IgD-negative memory B cell (primary cell): ENCODE measurements around the gene CLN6. TPM values are rescaled to one million over a fixed set of nuclear protein-coding genes. Genes with fewer than 3 reads are reported as not detected.
"Not testable (repeated sequence)": the region's sequence is repeated elsewhere in the genome, so short reads cannot be mapped to it uniquely, and the experiment has no call there.

Experiments
- H3K27ac Mint-ChIP-seq, 3 donors: one replicate each; pipeline ENCODE4 v1.8.0; 2020 to 2022; ENCODE audit warnings: mild to moderate bottlenecking in 3 of 3, mixed read lengths in 3 of 3, moderate library complexity in 1 of 3
- H3K27me3 Mint-ChIP-seq: one replicate; pipeline ENCODE4 v1.8.0; 2021; ENCODE audit warnings: mixed read lengths
- H3K36me3 Mint-ChIP-seq: one replicate; pipeline ENCODE4 v1.8.0; 2020; ENCODE audit warnings: mild to moderate bottlenecking, mixed read lengths
- H3K4me1 Mint-ChIP-seq, 3 donors: one replicate each; pipeline ENCODE4 v1.8.0; 2020 to 2022; ENCODE audit warnings: mixed read lengths in 3 of 3, mild to moderate bottlenecking in 1 of 3
- H3K4me3 Mint-ChIP-seq, 4 donors: one replicate each; pipeline ENCODE4 v1.8.0; 2020 to 2022; ENCODE audit warnings: mild to moderate bottlenecking in 4 of 4, mixed read lengths in 4 of 4, moderate library complexity in 3 of 4
- H3K9me3 Mint-ChIP-seq, 3 donors: one replicate each; pipeline ENCODE4 v1.8.0; 2020 to 2021; ENCODE audit warnings: mixed read lengths in 3 of 3, mild to moderate bottlenecking in 1 of 3
- polyA plus RNA-seq: library from polyadenylated mRNA; unstranded; fragments of 300-500 nt; fragmentation: Illumina TruSeq; gene quantifications from one replicate; pipeline ENCODE4 v1.2.3, GENCODE V29; 2021

The CLN6 gene
- polyA plus RNA-seq, 1 donor from 2014 or later: 3.8 TPM

DNA sequence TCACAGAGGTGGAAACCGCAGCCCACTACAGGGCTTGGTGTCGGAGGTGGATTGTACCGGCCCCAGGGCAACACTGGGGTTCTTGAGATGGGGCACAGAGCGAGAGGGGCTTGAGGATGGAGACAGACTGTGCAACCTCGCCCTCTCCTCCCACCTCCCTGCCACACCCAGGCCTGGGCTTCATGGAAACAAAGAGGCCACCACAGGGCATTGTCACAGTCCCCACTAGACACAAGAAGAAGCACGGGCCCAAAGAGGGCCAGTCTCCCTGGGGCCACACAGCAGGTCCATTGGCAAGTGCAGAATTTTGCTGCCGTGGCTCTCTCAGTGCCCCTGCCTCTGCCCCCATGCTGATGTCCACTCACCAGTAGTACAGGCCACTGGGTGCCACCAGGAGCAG, 20.3 kb downstream of the CLN6 start:
- peaks cover 13 to 19% (median 16%) of the 10 kb centered on the region in 3 donors for H3K4me1 Mint-ChIP-seq
- H3K9me3 Mint-ChIP-seq: no peaks in the 10 kb centered on the region
- H3K27ac Mint-ChIP-seq: peak overlapping the region in 2 of 3 donors; percentile 63 to 99
- H3K27me3 Mint-ChIP-seq: no peaks in the 10 kb centered on the region
- peak overlapping the region in 2 of 4 donors; percentile 71 to 90 for H3K4me3 Mint-ChIP-seq
- peaks cover 2% of the 10 kb centered on the region for H3K36me3 Mint-ChIP-seq

DNA sequence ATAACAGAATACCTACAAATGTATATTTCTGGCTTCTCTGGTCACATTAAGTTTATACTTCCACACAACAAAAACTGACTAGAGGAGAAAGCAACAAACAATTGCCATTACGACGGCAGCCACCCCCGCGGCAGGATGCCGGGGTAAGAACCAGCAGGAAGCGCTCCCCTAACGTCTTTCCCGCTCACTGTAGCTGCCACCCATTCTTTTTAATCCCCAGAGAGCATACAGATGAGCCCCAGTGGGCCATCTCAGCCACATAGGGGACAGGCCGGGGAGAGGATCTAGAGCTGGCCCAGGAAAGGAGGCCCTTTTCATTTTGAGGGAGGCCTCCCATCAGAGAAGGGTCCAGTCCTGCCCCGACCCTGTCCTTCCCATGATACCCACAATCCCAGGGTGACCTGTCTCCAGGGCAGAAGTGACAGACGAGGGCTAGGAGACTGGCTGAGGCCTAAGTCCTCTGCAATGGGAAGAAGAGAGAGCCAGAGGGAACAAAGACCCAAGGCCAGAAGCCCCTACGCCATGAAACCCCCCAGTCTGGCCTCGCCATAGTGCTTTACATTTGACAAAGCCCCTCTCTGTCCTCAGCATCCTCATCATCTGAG, 20.8 kb downstream of the CLN6 start:
- no peaks in the 10 kb centered on the region for H3K27me3 Mint-ChIP-seq
- H3K27ac Mint-ChIP-seq: peak overlapping the region in 1 of 3 donors; percentile 99
- peak overlapping the region in 2 of 4 donors; percentile 82 to 90 for H3K4me3 Mint-ChIP-seq
- H3K36me3 Mint-ChIP-seq: peaks cover 2% of the 10 kb centered on the region
- H3K9me3 Mint-ChIP-seq: no peaks in the 10 kb centered on the region
- peaks cover 13 to 19% (median 16%) of the 10 kb centered on the region in 3 donors for H3K4me1 Mint-ChIP-seq

DNA sequence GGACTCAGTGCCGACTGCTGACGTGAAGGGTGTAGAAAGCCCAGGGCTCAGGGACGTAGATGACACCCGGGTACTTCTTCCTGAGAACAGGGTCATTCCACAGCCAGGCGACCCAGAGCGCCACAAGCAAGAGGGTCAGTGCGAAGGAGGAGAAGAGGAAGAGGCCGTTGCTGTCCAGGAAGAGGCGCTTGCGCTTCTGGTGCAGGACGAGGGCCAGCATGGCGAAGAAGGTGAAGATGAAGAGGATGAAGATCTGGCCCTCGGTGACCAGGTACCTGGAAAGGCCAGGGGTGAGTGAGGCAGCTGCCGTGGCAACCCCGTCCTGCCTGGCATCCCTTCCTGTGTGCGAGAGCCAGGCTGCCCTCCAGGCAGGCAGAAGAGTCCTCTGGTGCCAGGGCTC, 21.4 kb downstream of the CLN6 start:
- peaks cover 13 to 19% (median 16%) of the 10 kb centered on the region in 3 donors for H3K4me1 Mint-ChIP-seq
- no peak overlapping the region for H3K27ac Mint-ChIP-seq
- no peaks in the 10 kb centered on the region for H3K9me3 Mint-ChIP-seq
- H3K4me3 Mint-ChIP-seq: peak overlapping the region in 2 of 4 donors; percentile 50 to 90
- H3K36me3 Mint-ChIP-seq: peaks cover 2% of the 10 kb centered on the region
- H3K27me3 Mint-ChIP-seq: no peaks in the 10 kb centered on the region

DNA sequence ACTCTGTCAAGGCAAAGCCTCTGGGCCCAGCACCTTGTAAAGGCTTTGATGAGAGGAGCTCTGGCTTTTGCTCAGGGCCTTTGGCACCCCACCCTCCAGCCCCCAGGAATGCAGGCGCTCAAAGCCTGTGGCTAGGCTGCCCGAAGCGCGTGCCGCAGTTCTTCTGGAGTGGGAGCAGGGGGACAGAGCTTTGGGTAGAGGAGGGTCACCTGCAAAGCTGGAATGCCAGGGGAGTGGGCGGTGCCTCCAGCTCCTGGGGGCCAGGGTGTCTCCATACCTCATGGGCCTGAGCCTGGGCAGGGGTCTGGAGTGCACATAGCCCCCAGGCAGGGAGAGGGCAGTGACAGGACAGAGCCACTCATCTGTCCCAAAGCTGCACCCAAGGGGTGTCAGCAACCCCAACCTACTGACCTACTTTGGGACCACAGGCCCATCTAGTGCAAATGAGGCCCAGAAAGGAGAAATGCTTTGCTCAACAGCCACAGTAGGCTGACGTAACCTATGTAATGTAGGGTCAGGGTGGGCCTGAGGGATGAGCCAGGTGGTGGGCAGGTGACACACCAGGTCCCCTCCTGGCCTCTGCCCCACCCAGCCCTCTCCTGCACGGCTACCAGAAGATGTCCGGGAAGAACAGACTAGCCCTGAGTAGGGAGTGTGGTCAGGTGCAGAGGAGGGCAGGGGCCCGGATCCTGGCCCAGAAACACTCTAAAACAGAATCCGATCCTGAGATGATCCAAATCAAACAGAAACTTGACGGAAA, 22.2 kb downstream of the CLN6 start:
- peaks cover 2% of the 10 kb centered on the region for H3K36me3 Mint-ChIP-seq
- no peaks in the 10 kb centered on the region for H3K27me3 Mint-ChIP-seq
- H3K4me3 Mint-ChIP-seq: no peak overlapping the region
- H3K27ac Mint-ChIP-seq: no peak overlapping the region
- H3K9me3 Mint-ChIP-seq: no peaks in the 10 kb centered on the region
- peaks cover 13 to 19% (median 16%) of the 10 kb centered on the region in 3 donors for H3K4me1 Mint-ChIP-seq

DNA sequence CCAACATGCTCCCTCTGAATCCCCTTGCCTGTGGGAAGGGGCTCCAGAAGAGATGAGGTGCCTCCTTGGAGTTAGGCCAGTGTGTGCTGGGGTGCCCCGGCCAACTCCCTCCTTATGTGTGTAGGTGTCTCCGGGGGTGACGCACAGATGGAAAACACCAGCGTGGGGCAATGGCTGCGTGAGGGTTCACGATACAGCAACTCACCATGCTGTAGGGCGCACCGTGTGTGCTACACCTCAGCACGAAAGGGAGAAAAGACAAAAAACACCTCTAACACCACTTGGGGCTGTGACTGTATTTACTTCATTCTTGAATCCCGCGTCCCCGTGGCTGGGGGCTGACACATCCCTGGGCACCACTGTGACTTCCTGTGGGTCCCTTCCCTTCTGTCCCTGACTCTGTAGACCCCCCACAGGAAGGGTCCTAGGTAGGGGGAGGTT, 22.8 kb downstream of the CLN6 start:
- Mint-ChIP-seq H3K36me3 (peaks cover 2% of the 10 kb centered on the region), H3K27me3 (no peaks in the 10 kb centered on the region), H3K4me3 (no peak overlapping the region), H3K4me1 (peaks cover 13 to 19% (median 16%) of the 10 kb centered on the region in 3 donors), H3K9me3 (no peaks in the 10 kb centered on the region), H3K27ac (no peak overlapping the region)

DNA sequence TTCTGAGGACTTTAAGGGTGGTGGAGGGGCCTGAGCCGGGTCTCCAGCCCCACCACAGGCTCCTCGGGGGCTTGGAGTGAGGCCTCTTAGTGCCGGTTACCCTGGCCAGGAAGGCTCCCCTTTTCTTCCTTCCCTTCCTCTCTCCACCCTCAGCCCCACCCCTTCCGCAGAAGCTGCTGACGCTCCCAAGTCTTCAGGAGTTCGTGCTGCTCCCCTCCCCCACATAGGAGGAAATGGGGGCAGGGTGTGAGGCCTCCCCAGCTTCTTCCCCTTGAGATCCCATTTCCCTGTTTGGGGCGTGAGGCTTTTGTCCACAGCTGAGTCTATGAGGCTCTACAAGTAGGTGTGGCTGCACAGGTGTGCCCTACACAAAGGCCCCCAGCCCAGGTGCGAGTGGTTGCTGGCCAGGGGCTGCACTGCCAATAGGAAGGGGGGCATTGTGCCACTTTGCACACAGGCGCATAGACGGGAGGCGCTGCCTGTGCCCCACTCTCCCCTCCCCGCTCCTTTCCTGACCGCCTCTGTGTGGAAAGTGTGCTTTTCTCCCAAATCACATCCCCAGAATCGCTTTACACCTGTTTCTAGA, 23.5 kb downstream of the CLN6 start:
- H3K27me3 Mint-ChIP-seq: no peaks in the 10 kb centered on the region
- H3K36me3 Mint-ChIP-seq: peaks cover 2% of the 10 kb centered on the region
- no peaks in the 10 kb centered on the region for H3K9me3 Mint-ChIP-seq
- no peak overlapping the region for H3K4me3 Mint-ChIP-seq
- no peak overlapping the region for H3K27ac Mint-ChIP-seq
- H3K4me1 Mint-ChIP-seq: peaks cover 13 to 22% (median 16%) of the 10 kb centered on the region in 3 donors

DNA sequence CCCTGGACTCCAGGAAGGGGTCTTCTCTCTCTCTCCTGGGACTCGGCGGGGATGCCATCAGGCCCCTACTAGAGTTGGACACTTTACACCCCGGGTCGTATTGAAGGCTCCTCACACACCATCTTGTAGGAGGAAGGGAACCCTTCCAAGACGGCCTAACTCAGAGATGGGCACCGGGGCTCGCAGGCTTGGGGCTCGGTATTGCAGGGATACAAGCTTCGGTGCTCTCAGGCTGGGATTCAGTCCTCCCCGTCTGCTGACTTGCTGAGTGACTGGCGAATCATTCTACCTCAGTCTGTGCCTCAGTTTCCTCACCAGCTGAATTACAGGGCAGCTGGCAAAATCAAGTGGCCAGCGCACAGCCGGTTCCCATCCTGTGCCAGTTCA, 24.0 kb downstream of the CLN6 start:
- Mint-ChIP-seq H3K4me1 (peaks cover 13 to 22% (median 16%) of the 10 kb centered on the region in 3 donors), H3K36me3 (peaks cover 2% of the 10 kb centered on the region), H3K27ac (no peak overlapping the region), H3K9me3 (no peaks in the 10 kb centered on the region), H3K27me3 (no peaks in the 10 kb centered on the region), H3K4me3 (no peak overlapping the region)

DNA sequence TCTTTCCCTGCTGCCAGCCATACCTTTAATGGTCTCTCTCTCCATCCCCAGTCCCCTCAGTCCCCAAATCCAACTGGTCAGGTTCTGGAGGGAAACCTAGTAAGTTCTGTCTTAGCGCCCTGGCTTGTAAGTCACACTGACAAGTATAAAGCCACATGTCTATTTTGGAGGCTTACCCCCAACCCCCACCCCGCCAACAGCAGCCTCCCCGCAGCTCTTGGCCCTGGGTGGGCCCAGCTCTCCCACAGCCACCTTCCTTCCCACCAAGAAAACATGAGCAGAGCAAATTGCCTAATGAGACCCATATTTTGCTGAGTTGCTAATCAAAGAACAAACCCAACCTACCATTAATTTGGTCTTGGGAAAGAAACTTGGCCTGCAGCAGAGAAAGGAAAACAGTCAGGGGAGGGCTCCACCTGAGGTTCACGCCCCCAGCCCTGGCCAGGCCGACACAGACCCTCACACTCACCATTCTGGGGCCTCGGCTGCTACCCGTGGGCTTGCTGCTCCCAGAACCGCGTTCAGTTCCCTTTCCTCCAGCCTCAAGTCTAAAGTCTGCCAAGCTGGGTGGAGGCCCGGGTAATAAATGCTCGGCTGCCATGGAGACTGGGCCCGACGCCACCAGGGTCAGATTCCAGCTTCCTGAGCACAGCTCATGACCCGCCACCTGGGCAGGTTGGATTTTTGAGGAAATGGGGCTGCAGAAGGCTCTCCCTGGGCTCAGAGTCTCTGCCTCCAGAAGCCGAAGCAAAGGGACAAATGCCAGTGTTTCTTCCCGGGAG, 24.6 kb downstream of the CLN6 start, which contains the start of gene CALML4:
CALML4 (minus strand) TSS at position 557 of the 782 bp plus-strand sequence; CDS start at position 472, 85 bp downstream.
- H3K9me3 Mint-ChIP-seq: no peaks in the 10 kb centered on the region
- H3K4me1 Mint-ChIP-seq: peaks cover 13 to 19% (median 14%) of the 10 kb centered on the region in 3 donors
- no peak within 1 kb of the TSS for H3K4me3 Mint-ChIP-seq
- no peaks in the 10 kb centered on the region for H3K27me3 Mint-ChIP-seq
- H3K36me3 Mint-ChIP-seq: peaks cover 2% of the 10 kb centered on the region
- H3K27ac Mint-ChIP-seq: no peak within 1 kb of the TSS

DNA sequence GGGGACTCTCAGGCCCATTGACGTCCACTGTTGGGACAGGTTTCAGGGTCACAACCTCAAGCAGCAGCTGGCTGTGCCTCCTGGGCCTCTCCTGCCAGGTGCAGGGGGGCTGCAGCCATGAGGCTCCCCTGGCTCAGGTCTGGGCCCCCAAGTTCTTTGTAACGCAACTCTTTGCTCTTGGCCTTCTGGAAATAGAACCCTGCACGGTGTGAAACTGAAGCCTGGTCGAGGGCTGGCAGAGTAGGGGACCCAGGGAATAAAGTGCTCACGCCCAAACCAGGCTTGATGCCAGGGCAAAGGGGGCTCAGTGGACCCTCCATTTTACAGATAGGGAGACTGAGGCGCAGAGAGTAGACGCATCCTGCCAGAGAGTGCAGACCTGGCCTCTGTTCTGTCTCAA, 25.2 kb downstream of the CLN6 start:
- no peak overlapping the region for H3K4me3 Mint-ChIP-seq
- H3K4me1 Mint-ChIP-seq: peaks cover 8 to 13% (median 8%) of the 10 kb centered on the region in 3 donors
- H3K9me3 Mint-ChIP-seq: no peaks in the 10 kb centered on the region
- no peaks in the 10 kb centered on the region for H3K27me3 Mint-ChIP-seq
- H3K36me3 Mint-ChIP-seq: peaks cover 2% of the 10 kb centered on the region
- no peak overlapping the region for H3K27ac Mint-ChIP-seq

DNA sequence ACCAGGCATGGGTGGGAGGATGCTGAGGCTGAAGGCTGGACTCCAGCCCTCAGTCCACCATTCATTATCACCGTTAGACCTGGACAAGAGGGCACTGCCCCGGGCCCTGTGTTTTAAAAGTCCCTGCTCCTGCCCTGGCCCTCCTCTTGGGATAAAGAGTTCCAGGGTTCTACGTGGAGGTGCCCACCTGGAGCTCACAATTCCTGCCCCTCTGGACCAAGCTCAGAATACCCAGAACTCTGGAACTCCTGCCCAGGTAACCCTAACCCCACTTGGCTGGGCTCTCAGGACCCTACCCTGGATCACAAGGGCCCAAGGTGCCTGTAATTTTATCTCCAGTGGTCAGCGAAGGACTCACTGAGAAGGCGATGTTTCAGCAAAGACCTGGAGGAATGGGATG, 25.6 kb downstream of the CLN6 start:
- H3K4me3 Mint-ChIP-seq: no peak overlapping the region
- no peak overlapping the region for H3K27ac Mint-ChIP-seq
- H3K27me3 Mint-ChIP-seq: no peaks in the 10 kb centered on the region
- H3K9me3 Mint-ChIP-seq: no peaks in the 10 kb centered on the region
- peaks cover 2% of the 10 kb centered on the region for H3K36me3 Mint-ChIP-seq
- H3K4me1 Mint-ChIP-seq: peaks cover 5 to 11% (median 6%) of the 10 kb centered on the region in 3 donors

DNA sequence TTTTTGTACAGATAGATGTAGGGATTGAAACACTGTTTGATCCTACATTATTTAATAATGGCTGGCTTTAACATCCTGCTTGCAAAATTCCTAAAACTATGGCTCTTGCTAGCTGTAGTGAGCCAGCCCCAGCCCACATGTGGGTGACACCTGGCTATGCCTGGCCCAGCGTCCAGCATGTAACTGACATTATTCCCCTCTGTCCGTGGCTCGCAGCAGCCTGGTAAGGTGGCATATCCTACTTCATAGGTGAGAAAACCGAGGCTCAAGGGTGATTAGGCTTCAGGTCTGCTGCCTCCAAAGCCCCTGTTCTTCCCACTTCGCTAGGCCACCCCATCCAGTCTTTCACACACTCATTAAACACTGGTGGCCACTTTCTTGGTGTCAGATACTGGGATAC, 26.0 kb downstream of the CLN6 start:
- Mint-ChIP-seq H3K36me3 (peaks cover 2% of the 10 kb centered on the region), H3K4me1 (peaks cover under 1 to 6% (median 2%) of the 10 kb centered on the region in 3 donors), H3K9me3 (no peaks in the 10 kb centered on the region), H3K4me3 (no peak overlapping the region), H3K27me3 (no peaks in the 10 kb centered on the region), H3K27ac (no peak overlapping the region)

DNA sequence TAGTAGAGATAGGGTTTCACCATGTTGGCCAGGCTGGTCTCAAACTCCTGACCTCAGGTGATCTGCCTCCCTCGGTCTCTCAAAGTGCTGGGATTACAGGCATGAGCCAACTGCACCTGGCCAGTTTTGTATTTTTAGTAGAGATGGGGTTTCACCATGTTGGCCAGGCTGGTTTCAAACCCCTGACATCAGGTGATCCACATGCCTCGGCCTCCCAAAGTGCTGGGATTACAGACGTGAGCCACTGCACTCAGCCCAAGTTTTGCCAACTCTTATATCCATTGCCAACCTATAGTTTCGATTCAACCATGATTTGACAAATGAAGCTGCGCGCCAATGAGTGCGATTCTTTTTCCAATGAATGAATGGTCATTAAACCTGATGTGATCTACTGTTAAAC, 26.5 kb downstream of the CLN6 start:
- H3K4me3 Mint-ChIP-seq, H3K9me3 Mint-ChIP-seq, H3K27me3 Mint-ChIP-seq, H3K4me1 Mint-ChIP-seq, H3K27ac Mint-ChIP-seq, H3K36me3 Mint-ChIP-seq: not testable (repeated sequence)

DNA sequence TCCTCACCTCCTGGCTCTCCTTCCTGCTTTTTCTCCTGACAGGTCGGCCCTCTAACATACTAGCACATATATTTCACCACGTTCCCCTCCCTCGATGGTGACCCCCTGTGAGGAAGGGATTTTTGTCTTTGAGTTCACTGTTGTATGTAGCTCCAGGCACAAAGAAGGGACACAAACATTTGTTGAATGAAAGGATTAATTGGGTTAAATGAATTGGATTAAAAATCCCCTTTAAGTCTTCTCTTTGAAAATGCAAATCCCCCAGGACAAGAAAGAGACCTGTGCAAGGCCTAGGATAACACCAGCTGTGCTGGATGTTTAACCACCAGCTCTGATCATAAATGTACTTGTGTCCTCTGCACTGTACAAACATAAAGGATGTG, 27.7 kb downstream of the CLN6 start:
- H3K36me3 Mint-ChIP-seq: peaks cover 2% of the 10 kb centered on the region
- H3K27me3 Mint-ChIP-seq: no peaks in the 10 kb centered on the region
- H3K27ac Mint-ChIP-seq: peak overlapping the region in 1 of 3 donors; percentile 1
- no peaks in the 10 kb centered on the region for H3K9me3 Mint-ChIP-seq
- H3K4me1 Mint-ChIP-seq: peaks cover 0 to 3% (median 0%) of the 10 kb centered on the region in 3 donors
- H3K4me3 Mint-ChIP-seq: no peak overlapping the region

DNA sequence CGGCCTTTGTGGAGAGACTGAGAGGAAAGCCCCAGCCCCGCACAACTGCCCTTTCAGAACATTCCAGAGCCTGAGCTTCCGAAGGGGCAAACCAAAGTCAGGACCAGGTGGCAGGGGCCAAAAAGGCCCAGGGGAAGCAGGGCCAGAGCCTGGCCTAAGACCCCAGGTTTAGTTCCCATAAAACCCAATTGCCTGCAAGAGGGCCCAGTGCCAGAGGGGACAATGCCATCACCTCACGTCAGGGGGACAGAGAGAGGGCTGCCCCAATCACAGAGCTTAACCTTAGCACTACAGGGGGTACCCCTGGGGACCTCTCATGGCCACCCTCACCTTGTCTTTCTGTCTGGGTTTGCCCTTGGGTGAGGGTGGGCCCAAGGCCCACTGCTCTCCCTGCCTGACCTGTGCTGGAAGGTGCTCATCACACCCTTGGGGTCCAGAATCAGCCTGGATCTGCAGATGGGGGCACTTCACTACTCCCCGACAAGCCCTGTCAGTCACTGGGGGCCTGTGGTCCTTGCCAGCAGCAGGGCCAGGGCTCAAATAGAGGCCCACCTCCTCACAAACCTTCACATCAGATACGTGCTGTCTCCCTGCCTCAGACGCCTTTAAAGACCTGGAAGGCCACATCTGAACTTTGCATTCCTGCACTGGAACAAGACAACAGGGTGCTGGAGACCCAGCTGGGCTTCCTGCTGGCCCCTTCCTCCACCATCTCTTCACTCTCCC, 28.2 kb downstream of the CLN6 start:
- no peaks in the 10 kb centered on the region for H3K36me3 Mint-ChIP-seq
- no peaks in the 10 kb centered on the region for H3K27me3 Mint-ChIP-seq
- no peak overlapping the region for H3K4me3 Mint-ChIP-seq
- H3K27ac Mint-ChIP-seq: peak overlapping the region in 2 of 3 donors; percentile 1 to 77
- peaks cover 0 to 3% (median 0%) of the 10 kb centered on the region in 3 donors for H3K4me1 Mint-ChIP-seq
- no peaks in the 10 kb centered on the region for H3K9me3 Mint-ChIP-seq
